ENCODE measurements around the gene RPP40.

Gene RPP40

DNA sequence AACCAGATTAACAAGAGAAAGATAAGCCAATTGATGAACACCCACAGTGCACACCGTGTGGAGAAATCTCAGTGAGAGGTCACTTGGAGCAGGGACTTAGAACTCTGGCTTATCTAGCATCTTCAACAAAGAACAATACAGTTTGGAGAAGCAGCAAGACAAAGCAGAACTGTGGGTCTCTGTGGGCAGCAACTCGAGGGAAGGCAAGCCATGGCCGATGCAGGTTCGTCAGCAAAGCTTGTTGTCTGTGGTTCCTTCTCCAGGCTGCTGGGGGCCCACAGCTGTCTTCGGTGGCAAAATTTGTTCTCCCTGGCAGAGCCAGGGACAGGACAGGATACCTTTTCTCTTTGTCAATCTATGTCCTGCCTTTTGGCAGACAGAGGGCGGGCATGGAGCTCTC is 22.1 kb downstream of the RPP40 start:
- no peak overlapping the region for H3K4me3 ChIP-seq (ENCODE audit: control insufficient read depth, low read depth, low read length)
- no peak for DNase-seq (ENCODE audit: low read depth)
- TF ChIP-seq, protein P1, sequence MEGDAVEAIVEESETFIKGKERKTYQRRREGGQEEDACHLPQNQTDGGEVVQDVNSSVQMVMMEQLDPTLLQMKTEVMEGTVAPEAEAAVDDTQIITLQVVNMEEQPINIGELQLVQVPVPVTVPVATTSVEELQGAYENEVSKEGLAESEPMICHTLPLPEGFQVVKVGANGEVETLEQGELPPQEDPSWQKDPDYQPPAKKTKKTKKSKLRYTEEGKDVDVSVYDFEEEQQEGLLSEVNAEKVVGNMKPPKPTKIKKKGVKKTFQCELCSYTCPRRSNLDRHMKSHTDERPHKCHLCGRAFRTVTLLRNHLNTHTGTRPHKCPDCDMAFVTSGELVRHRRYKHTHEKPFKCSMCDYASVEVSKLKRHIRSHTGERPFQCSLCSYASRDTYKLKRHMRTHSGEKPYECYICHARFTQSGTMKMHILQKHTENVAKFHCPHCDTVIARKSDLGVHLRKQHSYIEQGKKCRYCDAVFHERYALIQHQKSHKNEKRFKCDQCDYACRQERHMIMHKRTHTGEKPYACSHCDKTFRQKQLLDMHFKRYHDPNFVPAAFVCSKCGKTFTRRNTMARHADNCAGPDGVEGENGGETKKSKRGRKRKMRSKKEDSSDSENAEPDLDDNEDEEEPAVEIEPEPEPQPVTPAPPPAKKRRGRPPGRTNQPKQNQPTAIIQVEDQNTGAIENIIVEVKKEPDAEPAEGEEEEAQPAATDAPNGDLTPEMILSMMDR (conservative IDR thresholded peaks at IDR 0.05; ENCODE audit: control insufficient read depth, insufficient read depth, low read depth, low read length) = no peak

DNA sequence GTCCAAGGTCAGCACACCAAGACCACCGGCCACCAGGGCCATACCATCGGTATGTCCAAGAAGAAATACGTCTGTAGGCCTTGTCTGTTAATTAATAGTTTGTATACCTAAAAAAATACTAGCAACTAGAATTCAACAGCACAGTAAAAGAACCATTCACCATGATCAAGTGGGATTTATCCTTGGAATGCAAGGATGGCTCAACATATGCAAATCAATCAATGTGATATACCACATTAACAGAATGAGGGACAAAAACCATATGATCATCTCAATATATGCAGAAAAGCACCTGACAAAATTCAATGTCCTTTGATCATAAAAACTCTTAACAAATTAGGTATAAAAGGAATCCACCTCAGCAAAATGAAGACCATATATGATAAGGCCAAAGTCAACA is 24.4 kb downstream of the RPP40 start:
- TF ChIP-seq, protein P1 (conservative IDR thresholded peaks at IDR 0.05; ENCODE audit: control insufficient read depth, insufficient read depth, low read depth, low read length) = no peak
- no peak overlapping the region for H3K4me3 ChIP-seq (ENCODE audit: control insufficient read depth, low read depth, low read length)

DNA sequence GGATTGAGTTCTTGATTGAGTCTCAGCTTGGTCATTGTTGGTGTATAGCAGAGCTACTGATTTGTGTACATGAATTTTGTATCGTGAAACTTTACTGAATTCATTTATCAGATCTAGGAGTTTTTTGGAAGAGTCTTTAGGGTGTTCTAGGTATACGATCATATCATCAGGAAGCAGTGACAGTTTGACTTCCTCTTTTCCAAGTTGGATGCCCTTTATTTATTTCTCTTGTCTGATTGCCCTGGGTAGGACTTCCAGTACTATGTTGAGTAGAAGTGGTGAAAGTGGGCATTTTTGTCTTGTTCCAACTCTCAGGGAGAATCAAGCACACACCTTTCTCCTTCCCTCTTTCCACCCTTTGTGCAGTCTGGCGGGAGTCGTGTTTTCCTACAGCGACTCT is 26.4 kb downstream of the RPP40 start:
- TF ChIP-seq, protein P1 (conservative IDR thresholded peaks at IDR 0.05; ENCODE audit: control insufficient read depth, insufficient read depth, low read depth, low read length) = no peak
- no peak overlapping the region for H3K4me3 ChIP-seq (ENCODE audit: control insufficient read depth, low read depth, low read length)
- no peak for DNase-seq (ENCODE audit: low read depth)

More for the DNA sequence above, 24.4 kb downstream of the RPP40 start:
- no peak for DNase-seq (ENCODE audit: low read depth)

DNA sequence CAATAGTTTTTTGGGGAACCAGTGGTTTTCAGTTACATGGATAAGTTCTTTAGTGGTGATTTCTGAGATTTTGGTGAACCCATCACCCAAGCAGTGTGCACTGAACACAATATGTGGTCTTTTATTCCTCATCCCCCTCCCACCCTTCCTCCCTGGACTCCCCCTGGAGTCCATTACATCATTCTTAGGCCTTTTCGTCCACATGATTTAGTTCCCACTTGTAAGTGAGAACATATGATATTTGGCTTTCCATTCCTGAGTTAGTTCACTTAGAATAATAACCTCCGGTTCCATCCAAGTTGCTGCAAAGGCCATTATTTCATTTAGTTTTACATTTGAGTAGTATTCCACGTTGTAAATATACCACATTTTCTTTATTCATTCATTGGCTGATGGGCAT is 28.3 kb downstream of the RPP40 start:
- TF ChIP-seq, protein P1 (conservative IDR thresholded peaks at IDR 0.05; ENCODE audit: control insufficient read depth, insufficient read depth, low read depth, low read length) = no peak
- no peak overlapping the region for H3K4me3 ChIP-seq (ENCODE audit: control insufficient read depth, low read depth, low read length)
- no peak for DNase-seq (ENCODE audit: low read depth)

DNA sequence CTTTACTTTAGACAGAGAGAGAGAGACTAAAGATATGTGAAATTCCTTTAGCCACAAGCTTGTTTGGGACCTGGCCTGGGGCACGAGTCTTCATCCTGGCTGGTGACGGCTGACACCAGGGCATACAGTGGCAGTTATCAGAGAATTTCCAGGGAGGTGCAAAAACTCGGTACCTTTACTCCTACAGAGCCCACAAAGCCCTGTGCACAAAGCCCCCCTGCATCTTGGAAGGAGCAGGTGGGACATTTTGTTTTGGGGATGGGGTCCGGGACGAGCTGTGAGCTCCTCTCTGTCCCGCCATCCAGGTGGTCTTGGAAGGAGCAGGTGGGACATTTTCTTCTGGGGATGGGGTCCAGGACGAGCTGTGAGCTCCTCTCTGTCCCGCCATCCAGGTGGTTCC is 28.9 kb downstream of the RPP40 start:
- H3K4me3 ChIP-seq (ENCODE audit: control insufficient read depth, low read depth, low read length) = no peak overlapping the region
- TF ChIP-seq, protein P1 (conservative IDR thresholded peaks at IDR 0.05; ENCODE audit: control insufficient read depth, insufficient read depth, low read depth, low read length) = no peak
- DNase-seq (ENCODE audit: low read depth) = no peak

DNA sequence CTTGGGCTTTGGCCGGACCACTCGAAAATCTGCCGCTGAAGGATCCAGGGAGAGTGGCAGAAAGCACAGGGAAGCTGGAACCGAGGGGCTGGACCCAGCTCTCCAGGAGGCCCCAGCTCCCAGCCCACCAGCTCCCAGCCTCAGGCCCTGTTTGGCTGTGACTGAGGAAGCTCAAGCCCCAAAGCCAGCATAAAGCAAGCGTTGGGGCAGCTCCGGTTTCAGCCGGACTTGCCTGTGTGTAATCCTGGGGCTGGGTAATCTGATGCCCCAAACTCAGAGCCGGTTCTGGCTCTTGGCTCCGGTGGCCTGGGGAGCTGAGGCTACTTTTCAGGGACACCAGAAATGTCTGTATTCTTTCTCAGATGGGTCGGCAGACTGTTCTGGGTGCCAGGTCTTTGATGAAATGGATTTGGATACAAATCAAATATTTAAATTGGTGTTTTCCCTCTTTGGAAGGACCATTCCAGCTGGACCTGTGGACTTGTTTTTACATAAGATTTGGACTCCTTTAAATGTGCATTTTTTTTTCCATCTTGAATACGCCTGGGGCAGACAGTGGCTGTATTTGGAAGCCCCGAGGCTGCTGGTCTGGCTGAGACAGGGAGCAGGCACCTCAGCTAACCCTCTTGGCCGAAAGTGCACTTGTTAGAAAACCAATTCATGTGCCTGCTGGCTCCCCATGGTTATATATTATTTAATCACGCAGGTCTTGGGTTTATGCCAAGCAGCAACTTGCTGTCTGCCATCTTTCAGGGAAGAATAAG is 29.7 kb downstream of the RPP40 start:
- peak; percentile 57 for DNase-seq (ENCODE audit: low read depth)
- TF ChIP-seq, protein P1 (conservative IDR thresholded peaks at IDR 0.05; ENCODE audit: control insufficient read depth, insufficient read depth, low read depth, low read length) = no peak
- H3K4me3 ChIP-seq (ENCODE audit: control insufficient read depth, low read depth, low read length) = no peak overlapping the region
